KOPT-K1 (cell line): ENCODE results near the gene TENM3.

Experiments used
- H3K27ac ChIP-seq: fragments of 200-600 bp; sonication (generic); 2 replicates; pipeline ENCODE4 v1.5.1; 2016; ENCODE audit warnings: antibody characterized with exemption, mild to moderate bottlenecking, low read depth, low read length; ENCODE audit not compliant: poor library complexity, severe bottlenecking
- H3K36me3 ChIP-seq: fragments of 200-600 bp; sonication (generic); 2 replicates; pipeline ENCODE4 v1.5.1; 2017; ENCODE audit warnings: antibody characterized with exemption, mild to moderate bottlenecking, low read length, moderate library complexity; ENCODE audit not compliant: insufficient read depth
- H3K9me3 ChIP-seq: fragments of 200-600 bp; sonication (generic); 2 replicates; pipeline ENCODE4 v1.5.1; 2017; ENCODE audit warnings: antibody characterized with exemption, low read length, mild to moderate bottlenecking; ENCODE audit not compliant: insufficient read depth, poor library complexity, severe bottlenecking

The TENM3 gene

DNA sequence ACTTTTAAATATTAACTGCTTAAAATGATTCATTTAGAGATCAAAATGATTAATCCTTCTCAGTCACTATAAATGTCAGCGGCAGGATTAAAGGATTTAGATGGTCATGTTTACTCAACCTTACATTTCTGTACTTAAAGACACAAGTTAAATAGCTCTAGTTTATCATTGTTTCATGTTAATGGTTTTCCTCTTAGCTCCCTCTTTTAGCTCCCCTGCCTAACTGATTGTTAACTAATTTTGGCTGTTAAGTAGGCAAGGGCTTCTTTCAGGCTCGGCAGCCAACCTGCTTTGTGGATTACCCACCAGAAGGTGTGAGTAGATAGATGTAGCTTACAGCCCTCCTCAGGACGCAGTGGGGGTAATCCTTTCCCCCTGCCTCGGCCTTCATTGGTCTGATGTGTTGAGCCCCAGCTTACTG lies 96.0 kb downstream of the TENM3 start:
- Histone ChIP-seq H3K9me3 (no peaks in the 10 kb centered on the region), H3K36me3 (no peaks in the 10 kb centered on the region), H3K27ac (no peak overlapping the region)

- H3K9me3 ChIP-seq = no peaks in the 10 kb centered on the region
- H3K27ac ChIP-seq = no peak overlapping the region
- no peaks in the 10 kb centered on the region for H3K36me3 ChIP-seq
Measured at GRCh38 chr4:182343453-182343852, 100.3 kb downstream of the TENM3 start.

DNA sequence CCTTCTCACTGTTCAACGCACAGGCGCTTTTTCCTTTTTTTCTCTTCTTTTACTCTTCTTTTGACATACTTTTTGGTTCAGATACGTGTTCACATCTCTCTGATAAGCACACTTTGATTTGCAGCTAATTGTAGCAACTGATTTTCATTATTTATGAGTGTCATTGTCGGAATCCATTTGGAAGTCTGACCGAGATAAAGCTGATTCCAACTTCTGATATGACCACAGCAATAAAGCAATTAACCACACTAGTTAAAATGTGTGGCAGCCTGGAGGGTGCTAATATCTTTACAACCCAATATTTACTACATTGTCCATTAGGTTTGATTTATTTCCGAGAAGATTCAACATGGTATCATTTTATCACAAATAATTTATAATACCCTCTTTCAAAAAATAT lies 101.8 kb downstream of the TENM3 start:
- H3K36me3 ChIP-seq = no peaks in the 10 kb centered on the region
- H3K9me3 ChIP-seq = no peaks in the 10 kb centered on the region
- H3K27ac ChIP-seq = no peak overlapping the region

DNA sequence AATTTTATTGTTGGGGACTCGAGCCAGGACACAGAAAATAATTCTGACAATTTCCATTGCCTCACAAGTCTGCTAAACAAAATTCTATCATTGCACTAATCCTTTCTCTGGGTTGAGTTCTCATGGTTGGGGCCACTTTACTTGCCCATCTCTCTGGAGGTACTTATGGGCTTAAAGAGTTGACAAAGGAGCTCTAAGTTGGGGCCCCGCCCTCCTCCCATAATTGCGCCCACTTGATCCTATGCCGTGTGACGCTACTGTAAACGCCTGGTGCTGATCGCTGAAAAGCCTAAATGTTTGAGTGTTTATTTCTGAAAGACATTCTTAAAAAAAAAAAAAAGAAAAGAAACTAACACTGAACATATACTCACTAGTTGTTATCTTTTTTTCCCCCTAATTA lies 103.0 kb downstream of the TENM3 start:
- Histone ChIP-seq H3K27ac (no peak overlapping the region), H3K36me3 (no peaks in the 10 kb centered on the region), H3K9me3 (no peaks in the 10 kb centered on the region)

- Histone ChIP-seq H3K36me3 (no peaks in the 10 kb centered on the region), H3K9me3 (no peaks in the 10 kb centered on the region), H3K27ac (no peak overlapping the region)
Measured at GRCh38 chr4:182346675-182347375, 103.6 kb downstream of the TENM3 start.

GRCh38 chr4:182348779-182349326 lies 105.7 kb downstream of the TENM3 start:
- no peaks in the 10 kb centered on the region for H3K36me3 ChIP-seq
- no peaks in the 10 kb centered on the region for H3K9me3 ChIP-seq
- H3K27ac ChIP-seq = no peak overlapping the region

GRCh38 chr4:182350041-182350440 lies 106.8 kb downstream of the TENM3 start:
- no peaks in the 10 kb centered on the region for H3K36me3 ChIP-seq
- no peak overlapping the region for H3K27ac ChIP-seq
- H3K9me3 ChIP-seq = no peaks in the 10 kb centered on the region

- H3K27ac ChIP-seq = no peak overlapping the region
- H3K36me3 ChIP-seq = no peaks in the 10 kb centered on the region
- H3K9me3 ChIP-seq = no peaks in the 10 kb centered on the region
Measured at GRCh38 chr4:182351485-182351884, 108.3 kb downstream of the TENM3 start.

- no peak overlapping the region for H3K27ac ChIP-seq
Measured at GRCh38 chr4:182354106-182354505, 110.9 kb downstream of the TENM3 start.

GRCh38 chr4:182354867-182355266 lies 111.7 kb downstream of the TENM3 start:
- H3K27ac ChIP-seq = no peak overlapping the region
- no peaks in the 10 kb centered on the region for H3K9me3 ChIP-seq
- H3K36me3 ChIP-seq = no peaks in the 10 kb centered on the region

More at GRCh38 chr4:182354106-182354505, 110.9 kb downstream of the TENM3 start:
- no peaks in the 10 kb centered on the region for H3K36me3 ChIP-seq
- no peaks in the 10 kb centered on the region for H3K9me3 ChIP-seq

- H3K36me3 ChIP-seq = no peaks in the 10 kb centered on the region
- H3K9me3 ChIP-seq = no peaks in the 10 kb centered on the region
- H3K27ac ChIP-seq = no peak overlapping the region
Measured at GRCh38 chr4:182367153-182367552, 124.0 kb downstream of the TENM3 start.

DNA sequence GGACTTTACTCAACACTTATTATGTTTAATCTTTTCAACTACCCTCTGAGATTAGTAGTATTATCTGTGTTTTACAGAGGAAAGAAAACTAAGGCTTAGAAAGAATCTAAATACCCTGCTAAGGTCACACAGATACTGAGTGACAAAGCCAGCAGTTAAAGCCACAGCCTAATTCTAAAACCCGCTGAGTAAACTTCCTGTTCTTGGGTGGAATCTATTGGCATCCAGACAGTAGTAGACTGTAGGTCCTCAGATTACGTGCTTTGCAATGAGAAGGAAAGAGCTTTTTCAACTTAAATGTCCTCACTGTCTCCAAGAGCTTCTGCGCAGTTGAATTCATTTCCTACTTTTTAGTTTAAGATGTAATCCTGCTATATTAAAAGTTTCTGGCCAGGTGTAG lies 126.0 kb downstream of the TENM3 start:
- H3K36me3 ChIP-seq = no peaks in the 10 kb centered on the region
- no peaks in the 10 kb centered on the region for H3K9me3 ChIP-seq
- H3K27ac ChIP-seq = no peak overlapping the region

- no peaks in the 10 kb centered on the region for H3K36me3 ChIP-seq
- no peak overlapping the region for H3K27ac ChIP-seq
- H3K9me3 ChIP-seq = no peaks in the 10 kb centered on the region
Measured at GRCh38 chr4:182370491-182370890, 127.3 kb downstream of the TENM3 start.

DNA sequence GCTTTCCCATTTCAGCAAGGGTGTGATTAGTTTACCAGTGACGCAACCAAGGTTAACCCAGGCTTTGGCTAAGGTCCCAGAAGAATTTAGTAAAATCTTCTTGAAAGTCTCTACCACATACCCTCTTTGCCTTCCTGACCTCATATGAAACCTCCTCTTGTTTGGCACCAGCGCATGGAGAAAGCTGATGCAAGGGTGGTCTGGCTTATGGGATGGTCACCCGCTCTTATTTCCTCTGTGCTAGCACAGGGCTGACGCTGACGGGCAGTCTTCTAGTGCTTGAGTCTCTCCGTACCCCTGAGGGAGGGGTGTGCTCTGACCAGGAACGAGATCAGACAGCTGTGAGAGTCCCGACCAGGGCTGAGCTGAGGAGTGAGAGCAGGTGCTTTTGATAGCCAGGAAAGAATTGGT lies 137.6 kb downstream of the TENM3 start:
- no peaks in the 10 kb centered on the region for H3K9me3 ChIP-seq
- H3K27ac ChIP-seq = no peak overlapping the region
- no peaks in the 10 kb centered on the region for H3K36me3 ChIP-seq

GRCh38 chr4:182382941-182383340 lies 139.7 kb downstream of the TENM3 start:
- H3K36me3 ChIP-seq = no peaks in the 10 kb centered on the region
- no peak overlapping the region for H3K27ac ChIP-seq

GRCh38 chr4:182384631-182385091 lies 141.5 kb downstream of the TENM3 start:
- Histone ChIP-seq H3K9me3 (no peaks in the 10 kb centered on the region), H3K36me3 (no peaks in the 10 kb centered on the region), H3K27ac (no peak overlapping the region)

More at GRCh38 chr4:182382941-182383340, 139.7 kb downstream of the TENM3 start:
- H3K9me3 ChIP-seq = no peaks in the 10 kb centered on the region
